ENCODE results near the gene SCLT1.

The SCLT1 gene

GRCh38 chr4:128866269-128866668, 227.1 kb downstream of the SCLT1 start:
- DNase-seq: no peak

GRCh38 chr4:128865132-128865531, 228.2 kb downstream of the SCLT1 start:
- DNase-seq: no peak

GRCh38 chr4:128863312-128864075, 229.8 kb downstream of the SCLT1 start:
- peak; percentile 76 for DNase-seq

- no peak for DNase-seq
These were observed 230.6 kb downstream of the SCLT1 start for GRCh38 chr4:128862608-128863311.

GRCh38 chr4:128861856-128862518, 231.4 kb downstream of the SCLT1 start:
- DNase-seq: no peak

- DNase-seq: no peak
These were observed 233.3 kb downstream of the SCLT1 start for GRCh38 chr4:128859887-128860677.

GRCh38 chr4:128858879-128859671, 234.3 kb downstream of the SCLT1 start:
- no peak for DNase-seq

GRCh38 chr4:128856246-128856645, 237.1 kb downstream of the SCLT1 start:
- no peak for DNase-seq

GRCh38 chr4:128855621-128856020, 237.7 kb downstream of the SCLT1 start:
- DNase-seq: no peak

GRCh38 chr4:128854433-128854832, 238.9 kb downstream of the SCLT1 start:
- no peak for DNase-seq

GRCh38 chr4:128853741-128854140, 239.6 kb downstream of the SCLT1 start:
- no peak for DNase-seq

GRCh38 chr4:128850252-128850651, 243.1 kb downstream of the SCLT1 start:
- DNase-seq: no peak

GRCh38 chr4:128848461-128848860, 244.9 kb downstream of the SCLT1 start:
- DNase-seq: no peak

GRCh38 chr4:128847082-128847724, 246.1 kb downstream of the SCLT1 start:
- no peak for DNase-seq

- DNase-seq: no peak
These were observed 247.3 kb downstream of the SCLT1 start for GRCh38 chr4:128846063-128846462.

GRCh38 chr4:128844931-128845330, 248.4 kb downstream of the SCLT1 start:
- no peak for DNase-seq

GRCh38 chr4:128841402-128841801, 251.9 kb downstream of the SCLT1 start:
- DNase-seq: no peak

GRCh38 chr4:128840711-128841318, 252.5 kb downstream of the SCLT1 start:
- DNase-seq: no peak

GRCh38 chr4:128837679-128838078, 255.7 kb downstream of the SCLT1 start:
- DNase-seq: no peak

- no peak for DNase-seq
These were observed 256.1 kb downstream of the SCLT1 start for GRCh38 chr4:128837198-128837597.
